ENCODE data around the gene DTX3.
"Not testable (repeated sequence)": the region's sequence is repeated elsewhere in the genome, so short reads cannot be mapped to it uniquely, and the experiment has no call there.

The DTX3 gene

DNA sequence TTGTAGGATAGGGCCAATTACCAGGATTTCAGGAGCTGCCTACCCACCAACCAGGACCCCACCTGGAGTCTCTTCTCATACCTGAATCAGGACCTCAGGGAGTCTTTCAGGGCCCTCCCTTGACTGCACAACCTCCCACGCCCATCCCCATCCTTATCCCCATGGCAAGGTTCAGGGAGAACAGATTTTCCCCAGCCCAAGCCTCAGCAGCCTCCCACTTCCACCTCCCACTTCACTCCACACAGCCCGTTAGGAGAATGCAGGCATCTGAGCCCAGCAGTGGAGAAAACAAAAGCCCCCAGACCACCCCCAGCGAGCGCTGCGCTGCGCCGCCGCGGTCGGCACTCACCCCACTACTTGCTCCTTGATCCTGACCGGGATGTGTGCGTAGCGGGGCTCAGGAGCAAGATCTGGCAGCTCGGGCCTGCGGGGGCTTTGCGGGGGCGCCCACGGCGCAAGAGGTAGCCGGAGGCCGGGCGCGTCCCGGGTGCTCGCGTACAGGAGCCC lies 27.0 kb downstream of the DTX3 start:
- no peak for DNase-seq (ENCODE audit: extremely low read depth in 1 of 2, low read depth in 1 of 2)

- DNase-seq (ENCODE audit: extremely low read depth in 1 of 2, low read depth in 1 of 2) = no peak
These were observed 27.7 kb downstream of the DTX3 start for GRCh38 chr12:57632073-57632957.

- no peak for DNase-seq (ENCODE audit: extremely low read depth in 1 of 2, low read depth in 1 of 2)
These were observed 28.6 kb downstream of the DTX3 start, which contains the start of gene B4GALNT1 for GRCh38 chr12:57632958-57633840. Gene B4GALNT1, minus strand, starts transcription at chr12:57633201. Its CDS starts 1,069 bp downstream, at chr12:57632132.

DNA sequence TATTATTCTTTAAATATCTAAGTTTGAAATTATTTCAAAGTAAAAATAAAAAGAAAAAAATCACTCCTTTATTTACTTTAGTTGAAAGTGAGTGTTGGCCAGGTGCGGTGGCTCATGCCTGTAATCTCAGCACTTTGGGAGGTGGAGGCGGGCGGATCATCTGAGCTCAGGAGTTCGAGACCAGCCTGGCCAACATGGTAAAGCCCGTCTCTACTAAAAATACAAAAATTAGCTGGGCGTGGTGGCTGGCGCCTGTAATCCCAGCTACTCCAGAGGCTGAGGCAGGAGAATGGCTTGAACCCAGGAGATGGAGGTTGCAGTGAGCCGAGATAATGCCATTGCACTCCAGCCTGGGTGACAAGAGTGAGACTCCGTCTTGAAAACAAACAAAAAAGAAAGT lies 32.1 kb downstream of the DTX3 start:
- DNase-seq (ENCODE audit: extremely low read depth in 1 of 2, low read depth in 1 of 2) = not testable (repeated sequence)

- no peak for DNase-seq (ENCODE audit: extremely low read depth in 1 of 2, low read depth in 1 of 2)
These were observed 32.7 kb downstream of the DTX3 start for GRCh38 chr12:57637364-57637763.

GRCh38 chr12:57638096-57638495 lies 33.5 kb downstream of the DTX3 start:
- DNase-seq (ENCODE audit: extremely low read depth in 1 of 2, low read depth in 1 of 2) = no peak

DNA sequence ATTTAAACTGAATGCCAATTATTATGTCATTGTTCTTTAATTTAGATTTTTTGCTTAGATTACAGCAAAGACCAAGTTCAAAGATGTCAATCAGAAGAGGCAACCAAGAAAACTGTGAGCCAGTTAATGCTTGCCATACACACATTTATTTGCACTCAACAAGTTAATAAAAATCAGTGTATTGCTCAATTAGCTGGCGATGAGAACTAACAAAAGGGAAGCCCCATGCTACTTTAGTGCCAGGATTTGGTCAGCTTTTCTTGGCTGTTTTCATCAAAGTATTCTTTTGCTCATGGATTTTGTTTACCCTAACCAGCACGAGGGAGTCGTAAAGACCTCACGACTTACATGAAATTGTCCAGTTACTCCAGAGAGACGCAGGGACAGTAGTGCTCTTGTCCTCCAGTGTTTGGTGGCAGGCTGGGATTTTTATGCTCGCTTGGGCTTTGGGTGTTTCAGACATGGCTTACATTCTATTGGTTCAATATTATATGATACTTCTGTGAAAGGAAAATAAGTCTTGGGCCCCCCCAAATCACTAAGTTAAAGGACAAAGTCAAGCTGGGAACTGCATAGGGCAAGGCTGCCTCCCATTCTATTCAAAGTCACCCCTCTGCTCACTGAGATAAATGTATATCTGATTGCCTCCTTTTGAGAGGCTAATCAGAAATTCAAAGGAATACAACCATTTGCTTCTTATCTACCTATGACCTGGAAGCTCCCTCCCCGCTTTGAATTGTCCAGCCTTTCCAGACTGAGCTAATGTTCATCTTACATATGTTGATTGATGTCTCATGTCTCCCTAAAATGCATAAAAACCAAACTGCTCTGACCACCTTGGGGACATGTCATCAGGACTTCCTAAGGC lies 35.8 kb downstream of the DTX3 start:
- no peak for DNase-seq (ENCODE audit: extremely low read depth in 1 of 2, low read depth in 1 of 2)

- DNase-seq (ENCODE audit: extremely low read depth in 1 of 2, low read depth in 1 of 2) = no peak
These were observed 37.2 kb downstream of the DTX3 start for GRCh38 chr12:57641699-57642442.

DNA sequence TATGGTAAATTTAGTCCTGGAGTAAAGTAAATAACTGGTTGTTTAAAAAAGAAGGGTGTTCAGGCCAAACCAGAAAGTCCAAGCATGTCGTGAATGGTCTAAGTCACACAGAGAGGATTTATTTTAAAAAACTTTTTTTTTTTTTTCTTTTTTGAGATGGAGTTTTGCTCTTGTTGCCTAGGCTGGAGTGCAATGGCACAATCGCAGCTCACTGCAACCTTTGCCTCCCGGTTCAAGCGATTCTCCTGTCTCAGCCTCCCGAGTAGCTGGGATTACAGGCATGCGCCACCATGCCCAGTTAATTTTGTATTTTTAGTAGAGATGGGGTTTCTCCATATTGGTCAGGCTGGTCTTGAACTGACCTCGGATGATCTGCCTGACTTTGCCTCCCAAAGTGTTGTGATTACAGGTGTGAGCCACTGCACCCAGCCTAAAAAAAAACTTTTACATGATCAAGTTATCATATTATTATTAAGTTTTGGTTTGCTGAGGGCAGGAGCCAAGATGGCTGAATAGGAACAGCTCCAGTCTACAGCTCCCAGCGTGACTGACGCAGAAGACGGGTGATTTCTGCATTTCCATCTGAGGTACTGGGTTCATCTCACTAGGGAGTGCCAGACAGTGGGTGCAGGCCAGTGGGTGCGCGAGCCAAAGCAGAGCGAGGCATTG lies 41.5 kb downstream of the DTX3 start:
- DNase-seq (ENCODE audit: extremely low read depth in 1 of 2, low read depth in 1 of 2) = not testable (repeated sequence)

- not testable (repeated sequence) for DNase-seq (ENCODE audit: extremely low read depth in 1 of 2, low read depth in 1 of 2)
These were observed 42.0 kb downstream of the DTX3 start for GRCh38 chr12:57646659-57647049.

DNA sequence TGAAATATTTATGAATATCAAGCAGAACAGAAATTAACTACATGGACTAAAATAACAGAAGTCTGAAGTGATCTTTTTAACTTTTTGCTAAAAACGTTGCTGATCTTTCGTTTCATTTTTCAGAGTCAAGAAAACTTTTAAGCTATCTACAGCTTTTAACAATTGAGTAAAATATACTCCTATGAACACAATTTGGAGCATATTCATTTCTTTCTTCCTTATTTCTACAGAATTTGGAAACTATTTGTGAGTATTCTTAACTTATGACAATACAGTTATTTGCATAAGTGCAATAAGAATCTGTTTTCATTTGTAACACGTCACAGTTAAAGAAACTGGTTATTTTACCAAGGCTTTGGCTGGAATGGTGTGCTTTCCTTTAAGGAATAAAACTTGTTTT lies 49.4 kb downstream of the DTX3 start:
- no peak for DNase-seq (ENCODE audit: extremely low read depth in 1 of 2, low read depth in 1 of 2)

GRCh38 chr12:57655541-57656240 lies 51.1 kb downstream of the DTX3 start:
- DNase-seq (ENCODE audit: extremely low read depth in 1 of 2, low read depth in 1 of 2) = no peak

DNA sequence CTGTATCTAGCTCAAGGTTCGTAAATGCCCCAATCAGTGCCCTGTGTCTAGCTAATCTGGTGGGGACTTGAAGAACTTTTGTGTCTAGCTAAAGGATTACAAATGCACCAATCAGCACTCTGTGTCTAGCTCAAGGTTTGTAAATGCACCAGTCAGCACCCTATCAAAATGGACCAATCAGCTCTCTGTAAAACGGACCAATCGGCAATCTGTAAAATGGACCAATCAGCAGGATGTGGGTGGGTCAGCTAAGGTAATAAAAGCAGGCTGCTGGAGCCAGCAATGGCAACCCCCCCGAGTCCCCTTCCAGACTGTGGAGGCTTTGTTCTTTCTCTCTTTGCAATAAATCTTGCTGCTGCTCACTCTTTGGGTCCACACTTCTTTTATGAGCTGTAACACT lies 51.8 kb downstream of the DTX3 start:
- not testable (repeated sequence) for DNase-seq (ENCODE audit: extremely low read depth in 1 of 2, low read depth in 1 of 2)

DNA sequence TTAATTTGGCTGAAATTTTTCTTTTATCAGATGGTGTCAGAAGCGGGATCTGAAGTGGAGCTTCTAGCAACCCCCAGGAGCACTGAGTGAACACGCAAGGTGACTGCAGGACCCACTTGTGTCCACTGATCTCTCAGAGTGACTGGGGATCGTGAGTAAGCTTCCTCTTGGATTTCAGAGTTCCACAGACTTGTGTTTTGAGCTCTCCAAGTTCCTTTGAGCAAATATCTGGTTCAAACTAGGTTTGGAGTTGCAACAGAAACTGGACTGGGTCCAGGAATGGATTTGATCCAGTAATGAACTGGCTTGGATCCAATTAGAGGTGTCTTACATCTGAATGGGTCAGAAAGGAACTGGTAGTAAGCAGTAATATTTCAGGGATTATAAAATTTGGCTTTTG lies 53.1 kb downstream of the DTX3 start:
- no peak for DNase-seq (ENCODE audit: extremely low read depth in 1 of 2, low read depth in 1 of 2)

DNA sequence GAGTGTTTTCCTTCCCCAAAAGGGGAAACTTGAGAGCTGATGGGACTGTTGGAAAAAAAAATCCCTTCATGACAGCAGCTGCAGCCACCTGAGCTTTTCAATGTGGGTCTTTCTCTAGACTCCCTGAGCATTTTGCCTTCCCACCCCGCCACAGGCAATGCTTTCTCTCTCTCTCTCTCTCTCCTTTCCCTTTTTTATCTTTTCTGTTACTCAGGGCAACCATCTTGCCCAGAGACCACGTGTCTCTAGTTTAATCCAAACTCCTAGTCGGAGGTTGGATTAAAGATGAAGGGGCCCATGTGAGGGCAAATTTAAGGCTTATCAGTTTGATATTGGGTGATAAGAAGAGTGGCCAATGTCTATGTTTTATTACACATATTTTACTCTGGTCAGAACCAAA lies 54.3 kb downstream of the DTX3 start:
- DNase-seq (ENCODE audit: extremely low read depth in 1 of 2, low read depth in 1 of 2) = no peak
